Cardiac muscle cell (in vitro differentiated cells and primary cell): Measurements from ENCODE around the gene ZNF554. TPM values are rescaled to one million over a fixed set of nuclear protein-coding genes. Genes with fewer than 3 reads are reported as not detected.

Experiments
- DNase-seq, 2 donors: peaks; one replicate each; pipeline versions ENCODE4 v3.0.0 to v3.0.0-alpha.2; 2010 to 2017; ENCODE audit warnings: low read depth in 1 of 2, low spot score in 1 of 2
- H3K27ac ChIP-seq: fragments of 200-600 bp; sonication (generic); 2 replicates; pipeline ENCODE4 v1.5.1; 2016
- H3K27me3 ChIP-seq: fragments of 200-600 bp; sonication (generic); 2 replicates; pipeline ENCODE4 v1.6.0; 2016; ENCODE audit warnings: control low read depth
- H3K36me3 ChIP-seq: fragments of 200-600 bp; sonication (generic); 2 replicates; pipeline ENCODE4 v1.5.1; 2016; ENCODE audit warnings: control low read depth
- H3K4me1 ChIP-seq: fragments of 200-600 bp; sonication (generic); 2 replicates; pipeline ENCODE4 v1.8.1; 2017; ENCODE audit warnings: low read depth, mild to moderate bottlenecking, mixed run types
- H3K4me3 ChIP-seq: fragments of 200-600 bp; sonication (generic); 2 replicates; pipeline ENCODE4 v1.5.1; 2016; ENCODE audit warnings: mild to moderate bottlenecking
- H3K9me3 ChIP-seq: fragments of 200-600 bp; sonication (generic); 2 replicates; pipeline ENCODE4 v1.5.1; 2017; ENCODE audit warnings: low read depth, mild to moderate bottlenecking, control low read depth
- CTCF ChIP-seq: IDR thresholded peaks from 2 replicates; pipeline ENCODE4 v1.5.1; 2012; ENCODE audit warnings: low read depth, mild to moderate bottlenecking, low read length
- polyA plus RNA-seq: library from polyadenylated mRNA; unstranded; fragments of >200 nt; fragmentation: Nextera tagmentation; extraction: Ambion mirVana; gene quantifications from 2 replicates; pipeline ENCODE4 v1.2.1, GENCODE V29; 2016
- total RNA-seq: library from RNA; depleted of rRNA; stranded (reverse); fragments of >200 nt; gene quantifications from 2 replicates; pipeline ENCODE4 v1.2.3, GENCODE V29; 2016

The ZNF554 gene
- total and polyA plus RNA-seq, 2 experiments from 2014 or later, result 11.1 to 18.2 TPM

- TF ChIP-seq CTCF, result no peak
- Histone ChIP-seq H3K4me1 (no peaks in the 10 kb centered on the region), H3K9me3 (no peaks in the 10 kb centered on the region), H3K4me3 (no peak overlapping the region), H3K36me3 (peaks cover 25% of the 10 kb centered on the region), H3K27me3 (no peaks in the 10 kb centered on the region), H3K27ac (no peak overlapping the region)
- DNase-seq, result no peak
These were observed 7.8 kb upstream of the ZNF554 start for GRCh38 chr19:2811735-2812413.

DNA sequence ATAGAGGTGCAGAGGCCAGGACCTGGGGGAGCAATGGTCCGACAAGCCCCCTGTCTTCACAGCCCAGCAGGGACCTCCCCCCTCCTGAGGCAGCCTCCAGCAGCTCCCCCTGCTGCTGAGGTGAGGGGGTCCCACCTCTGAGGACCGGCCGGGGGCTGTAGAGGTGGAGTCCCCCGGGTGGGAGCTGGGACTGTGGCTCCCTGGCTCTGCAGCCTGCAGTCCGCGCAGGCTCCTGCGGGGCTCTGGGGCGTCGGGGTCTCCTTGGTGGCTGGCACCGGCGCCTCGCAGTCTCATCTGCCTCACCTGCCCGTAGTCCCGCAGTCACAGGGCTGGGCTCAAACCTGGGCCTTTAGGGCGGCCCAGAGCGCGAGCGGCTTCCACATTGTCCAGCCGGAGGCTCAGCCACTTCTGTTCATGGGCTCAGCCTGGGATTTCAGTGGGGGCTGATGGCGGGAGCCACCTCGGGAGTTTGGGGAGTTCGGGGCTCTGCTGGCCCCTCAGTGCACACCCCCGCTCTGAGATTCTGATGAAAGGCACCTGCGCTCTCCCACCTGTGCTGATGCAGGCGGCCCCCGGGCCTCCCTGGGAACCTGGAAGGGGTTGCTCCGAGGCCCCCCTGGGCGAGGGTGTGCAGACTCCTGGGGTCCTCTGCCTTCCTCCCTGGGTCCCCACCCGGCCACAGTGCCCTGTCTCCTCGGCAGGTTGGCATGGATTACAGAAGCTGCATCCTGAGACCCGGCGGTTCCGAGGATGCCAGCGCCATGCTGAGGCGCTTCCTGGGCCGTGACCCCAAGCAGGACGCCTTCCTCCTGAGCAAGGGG is 7.0 kb upstream of the ZNF554 start:
- Histone ChIP-seq H3K36me3 (peaks cover 23% of the 10 kb centered on the region), H3K4me1 (no peaks in the 10 kb centered on the region), H3K27ac (no peak overlapping the region), H3K9me3 (no peaks in the 10 kb centered on the region), H3K27me3 (no peaks in the 10 kb centered on the region), H3K4me3 (no peak overlapping the region)
- TF ChIP-seq CTCF, result no peak
- no peak for DNase-seq

DNA sequence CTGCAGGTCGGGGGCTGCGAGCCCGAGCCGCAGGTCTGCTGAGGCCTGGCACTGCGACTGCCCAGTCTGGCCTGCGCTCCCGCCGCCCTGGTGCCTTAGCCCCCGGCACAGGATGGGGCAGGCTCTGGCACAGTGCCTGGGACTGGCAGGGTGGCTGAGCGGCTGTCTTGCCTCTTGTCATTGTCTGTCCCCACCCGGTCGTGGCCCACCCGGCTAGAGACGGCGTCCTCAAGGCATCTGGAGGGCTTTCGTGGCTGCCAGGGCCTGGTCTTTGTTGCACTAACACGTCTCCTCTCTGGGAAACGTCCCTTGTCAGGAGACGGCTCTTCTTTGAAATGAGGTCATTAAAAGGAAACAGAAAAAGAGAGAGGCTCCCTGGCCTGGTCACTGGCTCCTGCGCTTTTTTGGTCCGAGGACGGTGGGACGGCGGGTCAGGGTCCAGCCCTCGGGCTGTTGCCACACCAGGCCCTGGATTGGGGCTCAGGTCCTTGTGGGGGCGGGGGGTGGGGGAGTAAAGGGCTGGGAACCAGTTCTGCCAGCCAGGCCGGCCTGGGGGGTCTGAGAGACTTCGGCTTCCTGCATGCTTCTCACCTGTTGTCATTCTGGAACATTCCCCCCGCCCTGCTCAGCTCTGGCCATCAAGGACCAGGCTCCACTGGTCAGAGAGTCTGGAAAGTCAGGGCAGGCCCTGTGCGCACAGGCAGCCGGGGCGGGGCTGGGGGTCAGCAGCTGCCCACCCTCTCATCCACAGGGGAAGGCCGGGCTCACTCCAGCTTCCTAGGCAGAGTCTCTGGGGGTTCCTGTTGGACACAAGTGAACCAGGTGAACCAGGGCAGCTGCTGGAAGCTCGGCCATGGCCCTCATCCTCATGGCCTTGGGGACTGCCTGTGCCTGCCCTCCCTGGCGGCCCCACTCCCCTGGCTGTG is 6.2 kb upstream of the ZNF554 start:
- Histone ChIP-seq H3K36me3 (peaks cover 16% of the 10 kb centered on the region), H3K4me1 (no peaks in the 10 kb centered on the region), H3K9me3 (no peaks in the 10 kb centered on the region), H3K27ac (no peak overlapping the region), H3K27me3 (no peaks in the 10 kb centered on the region), H3K4me3 (no peak overlapping the region)
- TF ChIP-seq CTCF, result no peak
- no peak for DNase-seq

GRCh38 chr19:2814426-2814825 is 5.2 kb upstream of the ZNF554 start:
- Histone ChIP-seq H3K4me1 (no peaks in the 10 kb centered on the region), H3K36me3 (peaks cover 14% of the 10 kb centered on the region), H3K27ac (no peak overlapping the region), H3K9me3 (no peaks in the 10 kb centered on the region), H3K4me3 (no peak overlapping the region), H3K27me3 (no peaks in the 10 kb centered on the region)
- no peak for TF ChIP-seq CTCF
- no peak for DNase-seq

GRCh38 chr19:2815191-2815614 is 4.5 kb upstream of the ZNF554 start:
- TF ChIP-seq CTCF, result no peak
- Histone ChIP-seq H3K9me3 (no peaks in the 10 kb centered on the region), H3K36me3 (peaks cover 10% of the 10 kb centered on the region), H3K27me3 (no peaks in the 10 kb centered on the region), H3K4me3 (no peak overlapping the region), H3K27ac (no peak overlapping the region), H3K4me1 (no peaks in the 10 kb centered on the region)
- DNase-seq, result no peak
